A204.1 (cell line): ENCODE measurements around the gene ISM1.

Experiments used
- FAIRE-seq: peaks from 2 replicates; lab custom pipeline; 2012; peaks lifted over from hg19 to GRCh38; lab: Jason Lieb, UNC

The ISM1 gene

DNA sequence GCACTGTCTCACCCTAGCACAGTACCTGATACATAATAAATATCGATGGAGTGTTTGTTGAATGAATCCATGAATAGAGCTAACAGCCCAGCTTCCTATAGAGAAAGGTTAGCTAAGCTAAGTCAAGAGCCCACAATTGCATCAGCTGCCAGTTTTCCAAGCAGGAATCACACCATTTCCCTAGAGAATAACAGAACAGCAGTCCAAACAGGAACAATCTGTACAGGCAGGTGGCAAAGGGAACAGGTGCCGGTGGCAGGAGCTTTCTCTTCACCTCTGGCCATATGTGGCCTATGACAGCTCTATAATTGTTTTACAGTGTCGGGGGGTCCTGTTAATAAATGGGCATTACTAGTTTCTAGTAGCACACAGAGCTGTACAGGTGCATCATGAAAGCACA is 38.8 kb downstream of the ISM1 start:
- FAIRE-seq, result no peak

- no peak for FAIRE-seq
Observed at GRCh38 chr20:13260650-13261279, 39.7 kb downstream of the ISM1 start.

DNA sequence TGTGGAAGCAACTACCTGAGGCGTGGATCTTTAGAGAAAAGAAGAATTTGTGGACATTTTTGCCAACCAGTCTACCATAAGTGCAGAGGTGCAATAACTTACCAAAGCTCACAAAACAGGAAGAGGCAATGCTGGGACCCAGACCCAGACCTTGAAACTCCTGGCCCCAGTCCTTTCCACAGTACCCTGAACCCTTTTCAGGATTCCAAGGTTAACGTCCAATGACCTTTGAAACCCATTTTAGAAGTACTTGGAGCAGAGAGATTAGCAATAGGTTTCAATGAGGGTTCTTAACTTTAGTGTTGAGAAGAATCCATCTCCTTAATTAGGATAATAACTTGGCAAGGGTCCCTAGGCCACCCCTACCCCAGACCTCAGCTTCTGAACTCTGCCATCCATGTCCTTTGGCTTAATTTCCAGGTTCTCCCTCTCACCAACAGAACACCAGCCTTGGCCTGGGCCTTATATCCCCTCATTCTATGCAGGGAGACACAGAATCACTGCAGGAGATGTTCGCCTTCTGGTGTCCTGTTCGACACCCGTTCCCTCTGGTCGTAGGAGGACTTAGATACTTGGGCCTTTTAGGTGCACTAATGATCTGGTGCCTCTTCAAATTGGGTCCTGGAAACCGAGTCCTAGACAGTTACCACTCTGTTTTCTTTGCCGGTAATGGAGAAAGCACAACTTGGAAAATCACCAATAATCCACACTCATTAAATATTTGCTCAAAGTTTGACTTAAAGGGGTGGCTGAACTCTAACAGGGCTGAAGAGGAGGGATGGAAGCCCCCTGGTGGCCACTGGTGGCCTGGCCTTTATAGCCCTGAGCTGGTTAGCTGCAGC is 40.6 kb downstream of the ISM1 start:
- FAIRE-seq, result no peak

DNA sequence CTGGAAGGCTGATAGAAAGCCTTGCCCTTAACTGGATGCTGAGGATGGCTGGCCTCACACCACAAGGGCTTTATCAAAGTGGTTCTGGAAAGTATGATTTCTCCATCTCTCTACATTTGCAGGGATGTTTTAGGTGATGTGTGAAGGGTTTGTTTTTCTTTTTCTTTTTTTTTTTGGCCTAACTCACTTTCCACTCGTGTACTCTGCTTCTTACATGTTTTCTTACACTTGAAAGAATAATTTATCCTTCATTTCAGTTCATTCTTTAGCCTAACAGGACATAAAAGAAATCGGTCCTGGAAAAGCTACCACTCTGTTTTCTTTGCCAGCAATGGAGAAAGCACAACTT is 41.2 kb downstream of the ISM1 start:
- FAIRE-seq, result no peak

DNA sequence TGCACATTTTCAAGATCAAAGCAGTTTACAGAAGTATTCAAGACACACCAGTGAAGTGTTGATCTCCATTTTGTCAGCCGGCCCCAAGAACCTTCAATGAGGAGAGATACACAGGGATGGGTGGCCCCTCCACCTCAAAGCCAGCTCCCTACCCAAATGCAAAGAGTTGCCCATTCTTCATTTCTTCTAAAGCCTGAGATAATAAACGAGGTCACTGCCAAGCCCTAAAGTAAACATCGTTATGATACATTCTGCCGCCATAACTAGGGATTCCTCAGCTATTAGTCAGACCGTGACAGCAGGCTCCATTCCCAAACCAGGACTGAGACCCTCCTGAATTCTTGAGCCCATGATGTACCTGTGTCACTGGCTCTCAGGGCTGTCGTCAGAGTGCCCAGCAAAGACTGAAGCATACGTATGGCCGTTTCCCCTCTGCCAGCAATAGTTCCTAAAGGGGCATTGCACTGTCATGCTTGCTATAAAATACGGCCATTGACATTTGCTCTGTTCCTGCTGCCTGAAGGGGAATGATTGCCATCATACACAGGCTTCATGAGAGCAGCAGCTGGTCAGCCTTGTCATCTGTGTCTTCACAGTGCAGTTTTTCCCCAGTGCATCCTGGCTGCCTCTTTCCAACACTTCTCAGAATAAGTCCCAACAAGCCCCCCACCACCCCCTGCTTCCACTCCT is 41.7 kb downstream of the ISM1 start:
- no peak for FAIRE-seq

DNA sequence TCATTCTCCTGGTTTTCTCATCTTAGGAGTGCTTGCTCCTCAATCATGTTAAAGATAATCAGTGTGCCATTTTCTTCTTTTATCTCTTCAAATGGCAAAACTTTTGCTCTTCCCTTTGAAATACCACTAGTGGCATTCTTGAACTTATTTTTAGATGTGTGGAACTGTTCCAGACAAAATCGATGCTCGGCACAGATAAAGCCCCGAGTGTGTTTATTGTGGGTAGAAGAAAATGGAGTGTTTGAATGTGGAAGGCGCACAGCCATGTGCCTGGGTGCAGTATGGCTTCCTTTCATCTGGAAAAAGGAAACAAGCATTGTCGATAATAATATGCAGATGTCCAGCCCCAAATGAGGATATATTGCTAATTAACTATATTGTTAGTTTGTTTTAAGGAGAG is 42.4 kb downstream of the ISM1 start:
- FAIRE-seq, result no peak

DNA sequence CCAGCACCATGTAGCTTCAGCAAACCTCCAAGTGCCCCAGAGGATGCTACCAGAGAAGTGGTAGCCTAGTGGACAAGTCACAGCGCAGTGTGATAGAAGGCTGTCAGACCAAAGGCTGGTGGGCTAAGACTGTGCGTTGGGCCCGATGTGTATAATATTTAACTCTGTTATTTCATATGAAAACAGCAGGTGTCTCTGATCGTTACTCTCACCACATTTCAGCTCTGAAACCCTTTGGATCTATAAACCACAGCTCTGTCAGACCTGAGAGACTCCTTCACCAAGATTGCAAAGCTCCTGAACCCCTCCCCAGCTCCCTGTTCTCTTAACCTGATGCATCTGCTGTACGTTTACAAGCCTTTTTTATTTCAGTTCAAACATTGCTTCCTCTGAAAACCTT is 43.8 kb downstream of the ISM1 start:
- FAIRE-seq, result no peak

GRCh38 chr20:13265941-13266340 is 44.9 kb downstream of the ISM1 start:
- FAIRE-seq, result no peak

GRCh38 chr20:13267231-13267630 is 46.2 kb downstream of the ISM1 start:
- no peak for FAIRE-seq

GRCh38 chr20:13268953-13269352 is 47.9 kb downstream of the ISM1 start:
- FAIRE-seq, result no peak

DNA sequence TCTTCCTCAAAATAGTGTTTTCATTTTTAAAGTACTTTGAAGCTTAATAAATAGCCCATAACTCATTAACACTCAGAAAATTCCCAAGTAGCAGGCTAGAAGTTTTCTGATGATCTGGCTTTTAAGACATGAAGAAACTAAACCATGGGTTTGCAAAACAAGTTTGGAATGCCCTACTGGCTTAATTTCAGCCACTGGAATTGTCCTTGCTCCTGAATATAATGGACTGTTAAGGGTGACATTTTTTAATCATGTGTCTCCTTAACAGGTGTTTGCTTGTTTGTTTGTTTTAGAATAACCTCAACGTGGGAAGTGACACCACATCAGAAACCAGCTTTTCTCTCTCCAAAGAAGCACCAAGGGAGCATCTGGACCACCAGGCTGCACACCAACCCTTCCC is 49.1 kb downstream of the ISM1 start:
- no peak for FAIRE-seq

DNA sequence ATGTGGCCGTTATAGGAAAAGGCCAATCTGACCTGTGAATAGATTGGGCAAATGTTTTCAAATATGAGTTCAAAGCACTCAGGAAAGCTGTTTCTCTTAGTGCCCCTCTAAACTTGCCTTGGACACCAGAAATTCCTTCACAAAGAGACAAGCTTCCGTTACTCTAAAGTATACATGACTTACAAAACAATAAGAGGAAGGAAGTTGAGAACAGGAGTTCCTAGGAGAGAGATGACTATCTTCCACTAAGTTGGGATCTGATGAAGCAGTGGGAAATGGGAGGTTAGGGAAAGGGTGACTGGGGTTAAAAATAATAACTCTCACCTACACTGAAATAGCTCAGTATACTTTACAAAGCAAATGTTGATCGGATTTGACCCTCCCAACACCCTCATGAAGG is 50.0 kb downstream of the ISM1 start:
- FAIRE-seq, result no peak

DNA sequence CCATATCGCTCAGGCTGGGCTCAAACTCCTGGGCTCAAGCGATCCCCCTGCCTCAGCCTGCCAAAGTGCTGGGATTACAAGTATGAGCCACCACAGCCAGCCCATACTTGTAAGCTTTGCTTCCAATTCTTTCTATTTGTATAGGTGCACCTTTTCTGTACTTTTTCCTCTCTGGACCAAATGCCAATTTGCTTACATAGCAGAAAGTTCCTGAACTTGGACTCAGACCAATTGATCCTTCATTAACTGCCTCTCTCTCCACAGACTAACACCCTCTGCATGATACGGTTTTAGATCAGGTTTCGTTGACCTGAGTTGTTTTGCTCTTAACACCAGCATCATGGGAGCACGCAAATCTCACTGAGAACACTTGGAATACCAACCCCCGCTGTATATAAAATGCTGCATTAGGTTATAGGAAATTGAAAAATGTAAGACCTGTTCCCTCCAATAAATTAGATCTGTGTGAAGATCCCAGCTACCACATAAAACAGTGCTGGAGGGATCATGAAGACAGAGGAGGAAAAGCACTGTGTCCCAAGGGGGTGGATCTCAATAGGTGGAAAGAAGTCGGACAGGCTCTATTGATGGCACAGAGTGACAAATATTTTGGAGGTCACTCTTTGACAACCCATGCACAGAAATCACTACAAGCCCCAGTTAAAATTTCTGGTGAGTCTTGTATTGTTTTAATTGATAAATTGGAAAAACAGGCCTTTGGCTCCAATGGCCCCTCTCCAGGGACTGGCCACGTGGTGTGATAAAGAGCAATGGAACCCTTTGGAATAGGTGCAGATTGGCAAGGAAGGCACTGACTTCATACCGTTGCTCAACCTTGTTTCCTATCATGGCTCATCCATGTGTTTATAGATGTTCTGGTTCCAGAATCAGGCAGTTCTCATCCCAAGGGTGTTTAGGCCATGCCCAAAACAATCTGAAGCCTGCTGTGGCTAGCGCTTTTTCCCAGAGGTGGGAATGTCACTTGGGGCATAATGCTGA is 51.2 kb downstream of the ISM1 start:
- no peak for FAIRE-seq

DNA sequence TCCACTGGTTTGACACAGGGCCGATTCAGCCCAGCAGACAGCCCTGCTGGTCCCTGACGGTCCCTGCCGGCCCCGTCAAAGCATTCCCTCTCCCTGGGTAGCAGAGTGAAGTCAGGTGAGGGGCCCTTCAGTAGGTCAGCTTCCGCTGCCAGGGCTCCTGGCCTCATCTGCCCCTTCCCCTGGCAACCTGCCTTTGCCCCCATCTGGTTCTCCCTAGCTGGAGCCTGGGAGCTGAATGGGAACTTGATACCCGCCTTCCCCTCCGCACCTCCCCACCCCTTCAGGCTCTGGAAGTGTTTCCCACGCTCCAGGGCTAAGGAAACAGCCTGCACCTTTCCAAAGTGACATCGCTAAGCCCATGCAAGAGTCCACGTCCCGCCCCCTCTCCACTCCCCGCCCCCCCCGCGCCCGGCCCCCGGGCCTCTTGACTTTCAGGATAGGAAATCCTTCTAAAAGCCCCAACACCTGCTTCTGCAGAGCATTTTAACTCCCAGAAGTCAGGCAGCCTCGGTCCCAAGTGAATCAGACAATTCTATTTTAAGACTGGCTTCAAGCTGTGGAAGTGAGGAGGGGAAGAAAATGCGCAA is 53.3 kb downstream of the ISM1 start:
- FAIRE-seq, result no peak

DNA sequence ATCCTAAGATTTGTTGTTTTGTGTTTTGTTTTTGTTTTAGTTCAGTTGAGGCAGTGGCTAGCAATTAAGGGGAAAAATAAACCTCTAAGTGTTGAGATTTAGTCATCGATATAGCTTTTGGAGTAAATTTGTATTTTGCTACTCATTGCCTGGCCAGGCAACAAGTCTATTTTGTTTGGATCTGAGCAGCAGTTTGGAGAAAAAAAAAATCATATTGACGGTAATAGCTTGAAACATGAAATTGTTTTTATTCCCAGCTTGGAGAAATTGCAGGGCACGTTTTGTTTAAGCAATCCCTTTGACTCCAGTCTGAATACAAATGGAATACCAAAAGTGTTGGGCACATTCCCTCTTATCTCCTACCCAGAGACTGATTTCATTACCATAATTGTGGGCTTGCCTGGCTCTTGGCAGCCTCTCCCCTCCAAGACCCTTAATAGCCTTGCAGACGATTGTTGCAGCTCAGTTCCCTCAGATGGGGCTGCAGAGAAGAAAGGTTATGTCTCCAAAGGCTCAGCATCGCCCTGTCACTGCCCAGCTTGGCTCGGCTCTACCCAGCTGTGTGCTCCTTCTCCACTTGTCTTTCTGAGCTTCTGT is 56.0 kb downstream of the ISM1 start:
- FAIRE-seq, result no peak

DNA sequence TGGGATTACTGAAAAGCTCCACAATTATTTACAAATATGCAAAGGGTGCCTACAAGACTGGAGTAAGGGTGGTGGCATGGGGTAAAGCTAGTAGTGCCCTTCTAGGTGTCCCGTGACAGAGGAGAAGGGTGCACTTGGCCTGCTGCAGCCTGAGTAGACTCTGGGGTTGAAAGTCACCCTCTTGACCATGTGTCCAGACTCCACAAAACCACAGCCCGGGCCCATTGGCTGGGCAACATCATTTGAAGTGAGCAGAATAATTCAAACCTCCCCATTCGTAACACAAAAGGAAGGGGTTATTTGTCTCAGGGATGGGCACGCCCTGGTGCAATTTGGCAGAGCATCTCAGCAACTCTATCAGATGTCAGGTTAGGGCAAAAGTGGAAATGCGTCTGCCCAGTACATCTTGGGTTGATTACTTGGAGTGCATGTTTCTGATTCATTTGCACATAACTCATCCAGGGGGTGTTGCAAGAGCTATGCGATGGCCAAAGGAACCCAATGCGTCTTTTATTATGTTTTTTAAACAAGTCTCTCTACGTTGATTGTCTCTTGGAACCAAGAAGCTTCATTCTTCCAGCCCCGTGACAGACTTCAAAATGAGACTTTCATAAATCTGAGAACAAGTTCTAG is 56.7 kb downstream of the ISM1 start:
- FAIRE-seq, result no peak

DNA sequence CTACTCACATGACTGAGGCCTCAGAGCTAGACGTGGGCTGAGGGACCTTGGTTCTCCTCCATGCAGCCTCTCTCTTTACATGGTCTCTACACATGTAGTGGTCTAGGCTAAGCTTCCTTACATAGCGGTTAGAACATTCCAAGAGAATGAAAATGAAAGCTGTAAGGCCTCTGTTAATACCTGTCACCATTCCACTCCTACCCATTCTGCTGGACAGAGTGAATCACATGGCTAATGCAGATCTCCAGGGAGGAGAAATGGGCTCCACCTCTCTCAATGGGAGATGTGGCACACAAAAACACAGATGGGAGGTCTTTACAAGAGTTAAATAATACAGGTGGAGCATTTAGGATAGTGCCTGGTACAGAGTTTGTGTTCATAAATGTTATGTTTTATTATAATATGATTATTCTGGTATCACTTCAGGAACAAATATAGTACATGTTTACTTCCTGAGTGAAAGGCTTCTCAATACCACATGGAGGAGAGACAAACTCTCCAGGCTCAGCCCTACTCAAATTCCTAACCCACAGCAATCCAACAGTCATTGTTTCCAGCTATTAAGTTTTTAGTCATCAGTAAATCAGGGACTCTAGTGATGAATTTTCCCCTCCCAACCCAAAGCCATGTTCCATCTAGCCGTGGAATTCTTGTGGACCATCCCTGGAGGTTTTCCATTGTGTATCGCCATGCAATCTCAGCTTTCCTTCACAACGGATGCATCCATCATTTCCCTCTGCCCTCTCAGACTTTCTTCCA is 57.9 kb downstream of the ISM1 start:
- FAIRE-seq, result no peak

DNA sequence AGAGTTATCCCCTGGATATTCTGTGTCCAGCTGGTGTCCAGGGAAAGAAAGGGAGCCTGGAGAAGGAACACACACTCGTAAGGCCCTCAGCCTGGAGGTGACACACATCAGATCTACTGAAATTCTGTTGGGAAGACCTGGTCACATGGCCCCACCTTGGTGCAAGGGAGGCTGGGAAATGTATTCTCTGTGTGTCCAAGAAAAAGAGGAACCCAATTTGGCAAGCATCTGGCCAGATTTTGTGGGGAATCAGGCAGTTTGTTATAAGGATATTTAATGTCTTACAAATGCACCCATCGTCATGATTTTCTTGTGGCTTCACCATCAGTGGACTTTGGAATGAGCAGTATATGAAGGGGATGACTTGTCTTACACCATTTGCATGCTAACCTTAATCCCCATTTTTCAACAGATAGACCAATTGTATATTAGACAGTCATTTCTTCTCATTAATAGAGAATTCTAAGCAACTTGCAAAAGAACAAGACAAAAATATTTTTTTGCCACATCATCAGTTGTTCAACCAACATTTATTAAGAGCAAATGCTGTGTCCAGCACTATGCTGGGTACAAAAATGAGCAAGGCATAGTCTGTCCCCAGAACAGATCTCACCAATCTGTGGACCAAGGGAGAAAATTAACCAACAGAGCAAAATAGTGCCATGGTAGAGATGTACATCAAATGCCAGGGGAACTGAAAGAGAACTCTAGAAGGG is 59.7 kb downstream of the ISM1 start:
- FAIRE-seq, result no peak
